Panc1 (cell line): ENCODE data around the gene PRRT1B. TPM values are rescaled to one million over a fixed set of nuclear protein-coding genes. Genes with fewer than 3 reads are reported as not detected.

Experiments
- ATAC-seq: fragments of 200-7000 bp; cut with Tn5 transposase; 2 replicates; pipeline ENCODE4 v1.9.1; 2020; ENCODE audit warnings: mild to moderate bottlenecking, moderate library complexity
- BruUV-seq: library from RNA; stranded (reverse); fragments of 400-500 nt; replicated peaks from 2 replicates; lab custom pipeline; 2021; lab: Mats Ljungman, UMichigan
- CTCF ChIA-PET: fragments of 300-600 bp; sonication (Branson Sonifier 250); formaldehyde crosslinking; loops from one replicate; lab custom pipeline; 2022; ENCODE audit warnings: antibody characterized with exemption; lab: Charles Lee
- POLR2A ChIA-PET: fragments of 300-600 bp; sonication (Branson Sonifier 250); formaldehyde crosslinking; loops from one replicate; lab custom pipeline; 2022; ENCODE audit warnings: antibody characterized with exemption; lab: Charles Lee
- DNase-seq: peaks from one replicate; pipeline ENCODE4 v3.0.0-alpha.2; 2010; ENCODE audit warnings: low read depth, low spot score
- H3K27ac ChIP-seq: 2 replicates; pipeline ENCODE4 v1.5.1; 2011; ENCODE audit warnings: mild to moderate bottlenecking, low read length, inconsistent platforms
- H3K27me3 ChIP-seq: fragments of 200-500 bp; sonication (Bioruptor generic); 2 replicates; pipeline ENCODE4 v1.6.0; 2014; ENCODE audit warnings: low read length, inconsistent platforms; ENCODE audit not compliant: control insufficient read depth, insufficient read depth
- H3K36me3 ChIP-seq: fragments of 200-500 bp; sonication (Bioruptor generic); 2 replicates; pipeline ENCODE4 v1.5.1; 2014; ENCODE audit warnings: inconsistent platforms, mild to moderate bottlenecking, low read length, moderate library complexity; ENCODE audit not compliant: control insufficient read depth, insufficient read depth
- H3K4me1 ChIP-seq: 2 replicates; pipeline ENCODE4 v1.5.1; 2011; ENCODE audit warnings: inconsistent platforms, mild to moderate bottlenecking, low read length, moderate library complexity; ENCODE audit not compliant: control insufficient read depth, insufficient read depth
- H3K4me3 ChIP-seq, 2 experiments: 2 replicates each; pipeline ENCODE4 v1.5.1; 2011 to 2012; ENCODE audit warnings: low read depth in 2 of 2, low read length in 2 of 2, mild to moderate bottlenecking in 2 of 2, inconsistent platforms in 1 of 2, moderate library complexity in 1 of 2
- H3K9me3 ChIP-seq: fragments of 200-500 bp; sonication (Bioruptor generic); 2 replicates; pipeline ENCODE4 v1.5.1; 2014; ENCODE audit warnings: low read depth, mild to moderate bottlenecking, inconsistent platforms, low read length, moderate library complexity; ENCODE audit not compliant: control insufficient read depth, insufficient read depth
- CTCF ChIP-seq: fragments of 450-650 bp; IDR thresholded peaks from 2 replicates; pipeline ENCODE4 v1.5.1; 2017; ENCODE audit warnings: mild to moderate bottlenecking
- POLR2AphosphoS5 ChIP-seq: IDR thresholded peaks from 2 replicates; pipeline ENCODE4 v1.6.1; 2012; ENCODE audit warnings: mild to moderate bottlenecking, low read depth, low read length, moderate library complexity
- REST ChIP-seq, 2 experiments: IDR thresholded peaks; 2 replicates each; pipeline ENCODE4 v1.6.1; 2011 to 2012; ENCODE audit warnings: low read depth in 2 of 2, control low read depth in 1 of 2, low read length in 1 of 2, mild to moderate bottlenecking in 1 of 2, moderate library complexity in 1 of 2; ENCODE audit not compliant: insufficient read depth in 1 of 2
- SIN3A ChIP-seq: IDR thresholded peaks from 2 replicates; pipeline ENCODE4 v1.6.1; 2012; ENCODE audit warnings: low read depth, mild to moderate bottlenecking, low read length, moderate library complexity, borderline replicate concordance; ENCODE audit not compliant: insufficient read depth
- TCF7L2 ChIP-seq: IDR thresholded peaks from 2 replicates; pipeline ENCODE4 v1.6.1; 2011; ENCODE audit warnings: mild to moderate bottlenecking, low read depth, low read length, inconsistent platforms
- in situ Hi-C: cut with HindIII; loops from 2 replicates; pipeline ENCODE4 v1.10.0; 2016; ENCODE audit warnings: low sequenced_read_pairs, low pct_unique_long_range_greater_than_20kb
- intact Hi-C: fragments of 100-400 bp; cut with micrococcal nuclease; formaldehyde crosslinking; loops from one replicate; pipeline ENCODE4 v1.10.0; 2022; ENCODE audit not compliant: unreplicated experiment
- total RNA-seq: library from RNA; stranded (reverse); gene quantifications from one replicate; pipeline ENCODE4 v1.2.1, GENCODE V29; 2021; ENCODE audit not compliant: unreplicated experiment

Gene PRRT1B
- total RNA-seq, 1 experiment from 2014 or later, result 1.1 TPM

- Histone ChIP-seq H3K27ac (peak within 1 kb of the TSS; percentile 76), H3K4me3 (peak within 1 kb of the TSS; percentile 72 to 73), H3K4me1 (peaks cover 17% of the 10 kb centered on the region), H3K36me3 (no peaks in the 10 kb centered on the region), H3K9me3 (no peaks in the 10 kb centered on the region), H3K27me3 (no peaks in the 10 kb centered on the region)
- DNase-seq (no peak), ATAC-seq (peak; percentile 86)
- intact Hi-C loops, result no loop called here
- ChIA-PET CTCF (interaction anchor here (1.1 kb wide), 1 partner anchor 130 kb away, joined by 3 read pairs; no protein-coding TSS in a partner anchor), POLR2A (no interaction called here)
- no TSS peak for BruUV-seq
- peak; percentile 58; the same call in 1 of the 2 replicates for TF ChIP-seq SIN3A
- TF ChIP-seq POLR2AphosphoS5, result peak; percentile 78
- no peak for TF ChIP-seq TCF7L2
- in situ Hi-C loops, result no loop called here
These were observed 42.3 kb upstream of the PRRT1B start, which contains the start of gene POMT1 for GRCh38 chr9:131502781-131503625. TSS of gene POMT1 (plus strand) at chr9:131502918. CDS start at chr9:131504219, 1,301 bp downstream.

- in situ Hi-C loops, result no loop called here
- peak overlapping the region; percentile 72 to 73 for H3K4me3 ChIP-seq
- ATAC-seq (peak; percentile 52), DNase-seq (no peak)
- TF ChIP-seq REST (IDR thresholded peaks at IDR 0.05; ENCODE audit: insufficient read depth in 1 of 2, low read depth in 2 of 2, low read length in 1 of 2), result no peak
- TF ChIP-seq POLR2AphosphoS5, result no peak
- no peak for TF ChIP-seq SIN3A
- no peak; the same call in 1 of the 2 replicates for TF ChIP-seq CTCF
- no peak for TF ChIP-seq TCF7L2
- H3K36me3 ChIP-seq, result no peaks in the 10 kb centered on the region
- peak overlapping the region; percentile 76 for H3K27ac ChIP-seq
- no TSS peak for BruUV-seq
- H3K27me3 ChIP-seq, result no peaks in the 10 kb centered on the region
- H3K4me1 ChIP-seq, result peaks cover 17% of the 10 kb centered on the region
- CTCF ChIA-PET, result interaction anchor here (1.1 kb wide), 1 partner anchor 130 kb away, joined by 3 read pairs; no protein-coding TSS in a partner anchor
- POLR2A ChIA-PET, result no interaction called here
- intact Hi-C loops, result no loop called here
- no peaks in the 10 kb centered on the region for H3K9me3 ChIP-seq
These were observed 41.5 kb upstream of the PRRT1B start for GRCh38 chr9:131503626-131504465.
